ENCODE data around the gene FNTB.

DNA sequence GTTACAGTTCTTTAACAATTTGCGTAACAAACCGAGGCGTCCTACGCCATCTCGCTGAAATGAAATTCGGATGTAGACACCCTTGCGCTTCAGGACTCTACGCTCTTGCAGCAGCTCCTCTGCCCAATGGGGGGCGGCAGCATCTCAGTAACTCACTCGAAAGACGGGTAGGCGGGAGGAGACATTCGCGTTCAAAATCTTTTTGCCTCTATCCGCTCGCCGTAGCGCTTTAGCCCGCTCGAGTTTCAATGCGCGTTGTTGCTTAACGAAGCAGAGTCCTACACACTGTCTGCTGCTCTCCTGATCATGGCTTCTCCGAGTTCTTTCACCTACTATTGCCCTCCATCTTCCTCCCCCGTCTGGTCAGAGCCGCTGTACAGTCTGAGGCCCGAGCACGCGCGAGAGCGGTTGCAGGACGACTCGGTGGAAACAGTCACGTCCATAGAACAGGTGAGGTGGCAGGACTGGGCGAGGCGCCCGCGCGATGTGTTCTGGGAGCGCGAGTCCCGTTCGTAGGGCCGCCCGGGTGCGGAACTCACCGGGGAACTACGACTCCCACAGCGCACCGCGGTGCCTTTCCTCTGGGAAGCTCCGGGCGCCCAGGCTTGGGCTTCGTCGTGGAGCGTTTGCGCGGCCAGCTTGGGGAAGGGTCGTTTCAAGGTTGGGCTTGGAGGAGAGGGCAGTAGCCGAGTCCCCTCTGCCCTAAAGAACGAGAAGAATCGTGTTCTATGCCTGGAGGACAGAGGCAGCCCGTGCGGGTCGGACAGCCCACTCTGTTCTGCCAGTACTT is at the start of gene FNTB:
- TF ChIP-seq CTCF (IDR thresholded peaks at IDR 0.05 in 2 of 3, conservative IDR thresholded peaks at IDR 0.05 in 1 of 3; ENCODE audit: borderline replicate concordance in 1 of 3, insufficient read depth in 1 of 3, low read depth in 2 of 3, low read length in 2 of 3) = peak; percentile 75 to 77 (median 76); a peak in 5 of 6 replicates
- TF ChIP-seq ELF1 (IDR thresholded peaks at IDR 0.05; ENCODE audit: borderline replicate concordance, low read depth) = peak; percentile 58
- peak; percentile 92 for TF ChIP-seq POLR2A (IDR thresholded peaks at IDR 0.05; ENCODE audit: borderline replicate concordance, extremely low read depth, insufficient read depth, insufficient read length)
- TF ChIP-seq REST (IDR thresholded peaks at IDR 0.05; ENCODE audit: low read depth) = no peak
